ENCODE results near the gene MEF2A. TPM values are rescaled to one million over a fixed set of nuclear protein-coding genes. Genes with fewer than 3 reads are reported as not detected.

MEF2A gene
- total RNA-seq, 1 experiment from 2014 or later: 29.6 TPM

- no peaks in the 10 kb centered on the region for H3K9me2 ChIP-seq (ENCODE audit: insufficient read depth)
- H3K4me2 ChIP-seq (ENCODE audit: low read length): no peak overlapping the region
- no peak for TF ChIP-seq FOSL1 (IDR thresholded peaks at IDR 0.05; ENCODE audit: low read depth)
- TF ChIP-seq ELF1 (IDR thresholded peaks at IDR 0.05; ENCODE audit: borderline replicate concordance, low read depth): no peak
- no peak for TF ChIP-seq MAX (IDR thresholded peaks at IDR 0.05)
- TF ChIP-seq CEBPB (IDR thresholded peaks at IDR 0.05; ENCODE audit: low read depth): no peak
- no peak for TF ChIP-seq CTCF (IDR thresholded peaks at IDR 0.05 in 2 of 3, conservative IDR thresholded peaks at IDR 0.05 in 1 of 3; ENCODE audit: borderline replicate concordance in 1 of 3, insufficient read depth in 1 of 3, low read depth in 2 of 3, low read length in 2 of 3)
- no peak for TF ChIP-seq RAD21 (IDR thresholded peaks at IDR 0.05; ENCODE audit: low read depth)
- TF ChIP-seq POLR2A (IDR thresholded peaks at IDR 0.05; ENCODE audit: borderline replicate concordance, extremely low read depth, insufficient read depth, insufficient read length): no peak
- TF ChIP-seq ZBTB33 (IDR thresholded peaks at IDR 0.05; ENCODE audit: extremely low read depth, insufficient replicate concordance, low read length): no peak
- no peak for TF ChIP-seq EGR1 (IDR thresholded peaks at IDR 0.05; ENCODE audit: low read depth)
- TF ChIP-seq POLR2AphosphoS5 (IDR thresholded peaks at IDR 0.05; ENCODE audit: low read depth, low read length): no peak
- TF ChIP-seq YY1 (IDR thresholded peaks at IDR 0.05; ENCODE audit: extremely low read depth, insufficient replicate concordance, low read depth, low read length): no peak
- no peak for TF ChIP-seq EZH2phosphoT487 (IDR thresholded peaks at IDR 0.05; ENCODE audit: borderline replicate concordance)
- no peak for TF ChIP-seq SRF (IDR thresholded peaks at IDR 0.05; ENCODE audit: low read depth)
- TF ChIP-seq JUND (IDR thresholded peaks at IDR 0.05): no peak
- no peak for TF ChIP-seq SP1 (IDR thresholded peaks at IDR 0.05; ENCODE audit: low read depth)
- no peak for TF ChIP-seq SIN3A (IDR thresholded peaks at IDR 0.05; ENCODE audit: low read depth)
- TF ChIP-seq ATF3 (IDR thresholded peaks at IDR 0.05): no peak
- no peak for TF ChIP-seq EZH2 (IDR thresholded peaks at IDR 0.05)
- no peak for TF ChIP-seq ZNF274 (IDR thresholded peaks at IDR 0.05; ENCODE audit: low read depth, low read length)
- intact Hi-C loops (cut with micrococcal nuclease): no loop called here
- no peak overlapping the region for H3K4me3 ChIP-seq (replicated peaks in 1 of 2; ENCODE audit: low read depth in 1 of 2, low read length in 2 of 2)
- H3K79me2 ChIP-seq (ENCODE audit: insufficient read depth, low read length): no peaks in the 10 kb centered on the region
- ChIA-PET RAD21 (ENCODE audit: low non-redundant PET in 1 of 2, low total read pairs in 2 of 2, uncharacterized antibody in 2 of 2, unreplicated experiment in 2 of 2) (no interaction called here), POLR2A (no interaction called here), CTCF (no interaction called here)
- DNase-seq (ENCODE audit: low read depth, low spot score) (no peak), ATAC-seq (no peak)
- no peaks in the 10 kb centered on the region for H3K36me3 ChIP-seq (ENCODE audit: control insufficient read depth in 1 of 2, insufficient read depth in 2 of 2, low read length in 2 of 2)
- no peaks in the 10 kb centered on the region for H3K9me3 ChIP-seq (ENCODE audit: control insufficient read depth in 1 of 2, insufficient read depth in 1 of 2, low read depth in 1 of 2, low read length in 2 of 2)
- H3K4me1 ChIP-seq (ENCODE audit: control insufficient read depth in 1 of 2, insufficient read depth in 2 of 2, low read length in 2 of 2): no peaks in the 10 kb centered on the region
- H3K9ac ChIP-seq (ENCODE audit: low read length): no peak overlapping the region
- no peak overlapping the region for H3K27ac ChIP-seq (ENCODE audit: low read depth, low read length)
- H4K20me1 ChIP-seq (ENCODE audit: insufficient read depth): no peaks in the 10 kb centered on the region
- H3K27me3 ChIP-seq (ENCODE audit: insufficient read depth, low read length): no peaks in the 10 kb centered on the region
- no peak overlapping the region for H2AFZ ChIP-seq (ENCODE audit: low read depth, low read length, poor library complexity, severe bottlenecking)
- BruUV-seq (replicated peaks): no TSS peak
Measured at GRCh38 chr15:99546441-99547100, 19.2 kb upstream of the MEF2A start.
